22Rv1 (cell line): ENCODE results near the gene PSTPIP2.

Experiments
- H3K27ac ChIP-seq: fragments of 450-650 bp; 2 replicates; pipeline ENCODE4 v1.5.1; 2017
- CTCF ChIP-seq: fragments of 450-650 bp; IDR thresholded peaks from 2 replicates; pipeline ENCODE4 v1.5.1; 2017; ENCODE audit warnings: mild to moderate bottlenecking
- ZFX ChIP-seq: fragments of 450-650 bp; IDR thresholded peaks from 2 replicates; pipeline ENCODE4 v1.6.1; 2017; ENCODE audit warnings: antibody characterized with exemption, borderline replicate concordance

Gene PSTPIP2

GRCh38 chr18:45939236-45939635, 132.8 kb downstream of the PSTPIP2 start:
- H3K27ac ChIP-seq, result no peak overlapping the region

GRCh38 chr18:45938488-45938935, 133.5 kb downstream of the PSTPIP2 start:
- TF ChIP-seq ZFX (no peak), CTCF (no peak)

More at GRCh38 chr18:45939236-45939635, 132.8 kb downstream of the PSTPIP2 start:
- TF ChIP-seq ZFX (no peak), CTCF (no peak)

GRCh38 chr18:45935591-45936335, 136.3 kb downstream of the PSTPIP2 start:
- H3K27ac ChIP-seq, result no peak overlapping the region
- TF ChIP-seq CTCF, result no peak
- TF ChIP-seq ZFX, result no peak

More at GRCh38 chr18:45938488-45938935, 133.5 kb downstream of the PSTPIP2 start:
- no peak overlapping the region for H3K27ac ChIP-seq
